ENCODE measurements around the gene SNAP91. TPM values are rescaled to one million over a fixed set of nuclear protein-coding genes. Genes with fewer than 3 reads are reported as not detected.
"Not testable (repeated sequence)": the region's sequence is repeated elsewhere in the genome, so short reads cannot be mapped to it uniquely, and the experiment has no call there.

The SNAP91 gene
- polyA plus RNA-seq, 1 donor (not counting 4 experiments of a cell fraction or from before 2014, with no cell fraction given), result not detected

GRCh38 chr6:83558975-83559374 is 149.9 kb downstream of the SNAP91 start:
- H3K9me1 ChIP-seq (ENCODE audit: control insufficient read depth, extremely low read depth, insufficient read depth, low read length), result no peaks in the 10 kb centered on the region
- H3K4me3 ChIP-seq (ENCODE audit: control insufficient read depth in 2 of 3, extremely low read depth in 1 of 3, insufficient read depth in 2 of 3, low read depth in 1 of 3, low read length in 3 of 3), result no peak overlapping the region
- dilution Hi-C loops (cut with MboI; ENCODE audit: extremely low pct_ligation_motif_present, low sequenced_read_pairs), result no loop called here
- no peak overlapping the region for H3K4me2 ChIP-seq (ENCODE audit: control insufficient read depth, extremely low read depth, insufficient read depth, low read depth, low read length)
- FAIRE-seq, result no peak
- no peaks in the 10 kb centered on the region for H3K36me3 ChIP-seq (ENCODE audit: control insufficient read depth in 2 of 2, extremely low read depth in 1 of 2, insufficient read depth in 2 of 2, low read length in 2 of 2)
- H3K27me3 ChIP-seq (ENCODE audit: control insufficient read depth, extremely low read depth, insufficient read depth, low read length), result no peaks in the 10 kb centered on the region
- H3K9ac ChIP-seq (ENCODE audit: control insufficient read depth, extremely low read depth, insufficient read depth, low read length), result no peak overlapping the region
- H3K4me1 ChIP-seq (ENCODE audit: control insufficient read depth, extremely low read depth, insufficient read depth, low read length), result no peaks in the 10 kb centered on the region
- no peak for TF ChIP-seq EZH2 (IDR thresholded peaks at IDR 0.05; ENCODE audit: low read length)
- TF ChIP-seq, protein P1, sequence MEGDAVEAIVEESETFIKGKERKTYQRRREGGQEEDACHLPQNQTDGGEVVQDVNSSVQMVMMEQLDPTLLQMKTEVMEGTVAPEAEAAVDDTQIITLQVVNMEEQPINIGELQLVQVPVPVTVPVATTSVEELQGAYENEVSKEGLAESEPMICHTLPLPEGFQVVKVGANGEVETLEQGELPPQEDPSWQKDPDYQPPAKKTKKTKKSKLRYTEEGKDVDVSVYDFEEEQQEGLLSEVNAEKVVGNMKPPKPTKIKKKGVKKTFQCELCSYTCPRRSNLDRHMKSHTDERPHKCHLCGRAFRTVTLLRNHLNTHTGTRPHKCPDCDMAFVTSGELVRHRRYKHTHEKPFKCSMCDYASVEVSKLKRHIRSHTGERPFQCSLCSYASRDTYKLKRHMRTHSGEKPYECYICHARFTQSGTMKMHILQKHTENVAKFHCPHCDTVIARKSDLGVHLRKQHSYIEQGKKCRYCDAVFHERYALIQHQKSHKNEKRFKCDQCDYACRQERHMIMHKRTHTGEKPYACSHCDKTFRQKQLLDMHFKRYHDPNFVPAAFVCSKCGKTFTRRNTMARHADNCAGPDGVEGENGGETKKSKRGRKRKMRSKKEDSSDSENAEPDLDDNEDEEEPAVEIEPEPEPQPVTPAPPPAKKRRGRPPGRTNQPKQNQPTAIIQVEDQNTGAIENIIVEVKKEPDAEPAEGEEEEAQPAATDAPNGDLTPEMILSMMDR (optimal IDR thresholded peaks at IDR 0.05 in 1 of 3, IDR thresholded peaks at IDR 0.05 in 1 of 3, conservative IDR thresholded peaks at IDR 0.05 in 1 of 3; ENCODE audit: extremely low read depth in 1 of 3, insufficient read depth in 2 of 3, low read length in 3 of 3), result no peak
- H2AFZ ChIP-seq (ENCODE audit: control insufficient read depth, low read length), result no peak overlapping the region
- H4K20me1 ChIP-seq (ENCODE audit: control insufficient read depth, extremely low read depth, insufficient read depth, low read length), result no peaks in the 10 kb centered on the region
- H3K79me2 ChIP-seq (ENCODE audit: control insufficient read depth, insufficient read depth, low read length), result no peaks in the 10 kb centered on the region
- no peaks in the 10 kb centered on the region for H3K9me3 ChIP-seq (ENCODE audit: control insufficient read depth, low read depth, low read length)
- H3K27ac ChIP-seq (ENCODE audit: control insufficient read depth, insufficient read depth, low read length), result no peak overlapping the region
- DNase-seq (ENCODE audit: low read depth, low spot score), result no peak

DNA sequence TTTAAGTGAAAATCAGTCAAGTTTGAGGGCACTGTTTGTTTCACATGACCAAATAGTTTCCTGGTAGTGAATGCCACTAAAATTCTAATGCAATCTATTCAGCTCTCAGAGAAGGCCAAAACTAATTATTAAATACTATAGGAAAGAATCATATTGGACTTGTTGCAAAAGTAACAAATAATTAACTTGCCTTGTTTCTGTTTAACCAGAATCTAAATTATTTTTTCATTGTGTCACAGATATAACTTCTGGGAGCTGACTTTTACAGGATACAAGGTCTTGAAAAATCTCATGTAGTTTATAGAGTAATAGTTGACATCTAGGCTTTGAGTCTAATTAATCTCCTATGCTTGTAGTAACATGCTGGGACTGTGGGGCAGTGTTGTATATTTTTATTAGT is 152.0 kb downstream of the SNAP91 start:
- Histone ChIP-seq H3K4me2 (ENCODE audit: control insufficient read depth, extremely low read depth, insufficient read depth, low read depth, low read length) (no peak overlapping the region), H3K4me3 (ENCODE audit: control insufficient read depth in 2 of 3, extremely low read depth in 1 of 3, insufficient read depth in 2 of 3, low read depth in 1 of 3, low read length in 3 of 3) (no peak overlapping the region), H3K9me3 (ENCODE audit: control insufficient read depth, low read depth, low read length) (no peaks in the 10 kb centered on the region), H2AFZ (ENCODE audit: control insufficient read depth, low read length) (no peak overlapping the region), H3K79me2 (ENCODE audit: control insufficient read depth, insufficient read depth, low read length) (no peaks in the 10 kb centered on the region), H3K27me3 (ENCODE audit: control insufficient read depth, extremely low read depth, insufficient read depth, low read length) (no peaks in the 10 kb centered on the region), H3K4me1 (ENCODE audit: control insufficient read depth, extremely low read depth, insufficient read depth, low read length) (no peaks in the 10 kb centered on the region), H3K9me1 (ENCODE audit: control insufficient read depth, extremely low read depth, insufficient read depth, low read length) (no peaks in the 10 kb centered on the region), H3K9ac (ENCODE audit: control insufficient read depth, extremely low read depth, insufficient read depth, low read length) (no peak overlapping the region), H4K20me1 (ENCODE audit: control insufficient read depth, extremely low read depth, insufficient read depth, low read length) (no peaks in the 10 kb centered on the region), H3K27ac (ENCODE audit: control insufficient read depth, insufficient read depth, low read length) (no peak overlapping the region), H3K36me3 (ENCODE audit: control insufficient read depth in 2 of 2, extremely low read depth in 1 of 2, insufficient read depth in 2 of 2, low read length in 2 of 2) (no peaks in the 10 kb centered on the region)
- no peak for TF ChIP-seq EZH2 (IDR thresholded peaks at IDR 0.05; ENCODE audit: low read length)
- TF ChIP-seq, protein P1 (optimal IDR thresholded peaks at IDR 0.05 in 1 of 3, IDR thresholded peaks at IDR 0.05 in 1 of 3, conservative IDR thresholded peaks at IDR 0.05 in 1 of 3; ENCODE audit: extremely low read depth in 1 of 3, insufficient read depth in 2 of 3, low read length in 3 of 3), result no peak
- DNase-seq (ENCODE audit: low read depth, low spot score) (no peak), FAIRE-seq (no peak)
- dilution Hi-C loops (cut with MboI; ENCODE audit: extremely low pct_ligation_motif_present, low sequenced_read_pairs), result no loop called here

GRCh38 chr6:83551748-83552147 is 157.2 kb downstream of the SNAP91 start:
- H4K20me1 ChIP-seq (ENCODE audit: control insufficient read depth, extremely low read depth, insufficient read depth, low read length); FAIRE-seq; DNase-seq (ENCODE audit: low read depth, low spot score); H3K36me3 ChIP-seq (ENCODE audit: control insufficient read depth in 2 of 2, extremely low read depth in 1 of 2, insufficient read depth in 2 of 2, low read length in 2 of 2); H3K27me3 ChIP-seq (ENCODE audit: control insufficient read depth, extremely low read depth, insufficient read depth, low read length); H3K27ac ChIP-seq (ENCODE audit: control insufficient read depth, insufficient read depth, low read length); dilution Hi-C loops (cut with MboI; ENCODE audit: extremely low pct_ligation_motif_present, low sequenced_read_pairs); H3K4me3 ChIP-seq (ENCODE audit: control insufficient read depth in 2 of 3, extremely low read depth in 1 of 3, insufficient read depth in 2 of 3, low read depth in 1 of 3, low read length in 3 of 3); H2AFZ ChIP-seq (ENCODE audit: control insufficient read depth, low read length); H3K9me1 ChIP-seq (ENCODE audit: control insufficient read depth, extremely low read depth, insufficient read depth, low read length); H3K9me3 ChIP-seq (ENCODE audit: control insufficient read depth, low read depth, low read length); H3K79me2 ChIP-seq (ENCODE audit: control insufficient read depth, insufficient read depth, low read length); H3K9ac ChIP-seq (ENCODE audit: control insufficient read depth, extremely low read depth, insufficient read depth, low read length); H3K4me2 ChIP-seq (ENCODE audit: control insufficient read depth, extremely low read depth, insufficient read depth, low read depth, low read length); H3K4me1 ChIP-seq (ENCODE audit: control insufficient read depth, extremely low read depth, insufficient read depth, low read length): not testable (repeated sequence)

DNA sequence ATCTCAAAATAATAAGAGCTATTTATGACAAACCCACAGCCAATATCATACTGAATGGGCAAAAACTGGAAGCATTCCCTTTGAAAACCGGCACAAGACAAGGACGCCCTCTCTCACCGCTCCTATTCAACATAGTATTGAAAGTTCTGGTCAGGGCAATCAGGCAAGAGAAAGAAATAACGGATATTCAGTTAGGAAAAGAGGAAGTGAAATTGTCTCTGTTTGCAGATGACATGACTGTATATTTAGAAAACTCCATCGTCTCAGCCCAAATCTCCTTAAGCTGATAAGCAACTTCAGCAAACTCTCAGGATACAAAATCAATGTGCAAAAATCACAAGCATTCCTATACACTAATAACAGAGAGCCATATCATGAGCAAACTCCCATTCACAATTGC is 158.4 kb downstream of the SNAP91 start:
- H4K20me1 ChIP-seq (ENCODE audit: control insufficient read depth, extremely low read depth, insufficient read depth, low read length); H2AFZ ChIP-seq (ENCODE audit: control insufficient read depth, low read length); dilution Hi-C loops (cut with MboI; ENCODE audit: extremely low pct_ligation_motif_present, low sequenced_read_pairs); H3K36me3 ChIP-seq (ENCODE audit: control insufficient read depth in 2 of 2, extremely low read depth in 1 of 2, insufficient read depth in 2 of 2, low read length in 2 of 2); FAIRE-seq; H3K4me1 ChIP-seq (ENCODE audit: control insufficient read depth, extremely low read depth, insufficient read depth, low read length); H3K9ac ChIP-seq (ENCODE audit: control insufficient read depth, extremely low read depth, insufficient read depth, low read length); H3K9me3 ChIP-seq (ENCODE audit: control insufficient read depth, low read depth, low read length); DNase-seq (ENCODE audit: low read depth, low spot score); H3K4me3 ChIP-seq (ENCODE audit: control insufficient read depth in 2 of 3, extremely low read depth in 1 of 3, insufficient read depth in 2 of 3, low read depth in 1 of 3, low read length in 3 of 3); H3K79me2 ChIP-seq (ENCODE audit: control insufficient read depth, insufficient read depth, low read length); H3K27me3 ChIP-seq (ENCODE audit: control insufficient read depth, extremely low read depth, insufficient read depth, low read length); H3K27ac ChIP-seq (ENCODE audit: control insufficient read depth, insufficient read depth, low read length); H3K4me2 ChIP-seq (ENCODE audit: control insufficient read depth, extremely low read depth, insufficient read depth, low read depth, low read length); H3K9me1 ChIP-seq (ENCODE audit: control insufficient read depth, extremely low read depth, insufficient read depth, low read length): not testable (repeated sequence)
